AG08395 (cell line): ENCODE data around the gene ATAD3C.
A peak's percentile ranks its signal among the peaks of the same experiment; 100 is the strongest.

Experiments
- DNase-seq: peaks from one replicate; pipeline ENCODE4 v3.0.0; 2012; ENCODE audit warnings: mixed read lengths, low spot score

The ATAD3C gene

GRCh38 chr1:1430992-1431844, 18.3 kb upstream of the ATAD3C start:
- no peak for DNase-seq

GRCh38 chr1:1431845-1432273, 17.6 kb upstream of the ATAD3C start:
- DNase-seq: no peak

- no peak for DNase-seq
Observed at GRCh38 chr1:1432274-1432950, 17.1 kb upstream of the ATAD3C start.

GRCh38 chr1:1432951-1433803, 16.3 kb upstream of the ATAD3C start:
- DNase-seq: peak; percentile 2

GRCh38 chr1:1433804-1434130, 15.7 kb upstream of the ATAD3C start:
- DNase-seq: peak; percentile 19

GRCh38 chr1:1434131-1434823, 15.2 kb upstream of the ATAD3C start:
- peak; percentile 3 for DNase-seq

GRCh38 chr1:1434824-1435105, 14.7 kb upstream of the ATAD3C start:
- DNase-seq: no peak

- peak; percentile 94 for DNase-seq
Observed at GRCh38 chr1:1435106-1435903, 14.2 kb upstream of the ATAD3C start, which contains the start of gene VWA1. Gene VWA1, plus strand, starts transcription at chr1:1435690. Its CDS starts 59 bp downstream, at chr1:1435749.

- DNase-seq: no peak
Observed at GRCh38 chr1:1435911-1436629, 13.4 kb upstream of the ATAD3C start.

GRCh38 chr1:1436630-1437032, 12.9 kb upstream of the ATAD3C start:
- no peak for DNase-seq

- peak; percentile 6 for DNase-seq
Observed at GRCh38 chr1:1437033-1437903, 12.2 kb upstream of the ATAD3C start.

GRCh38 chr1:1437904-1438376, 11.5 kb upstream of the ATAD3C start:
- peak; percentile 5 for DNase-seq

- DNase-seq: peak; percentile 2
Observed at GRCh38 chr1:1438531-1439381, 10.7 kb upstream of the ATAD3C start.

- no peak for DNase-seq
Observed at GRCh38 chr1:1439546-1440261, 9.8 kb upstream of the ATAD3C start.

GRCh38 chr1:1440262-1441001, 9.1 kb upstream of the ATAD3C start:
- no peak for DNase-seq

GRCh38 chr1:1441002-1441888, 8.2 kb upstream of the ATAD3C start:
- DNase-seq: peak; percentile 83
